Measurements from ENCODE around the gene PSENEN.
"Not testable (repeated sequence)": the region's sequence is repeated elsewhere in the genome, so short reads cannot be mapped to it uniquely, and the experiment has no call there.

Gene PSENEN

DNA sequence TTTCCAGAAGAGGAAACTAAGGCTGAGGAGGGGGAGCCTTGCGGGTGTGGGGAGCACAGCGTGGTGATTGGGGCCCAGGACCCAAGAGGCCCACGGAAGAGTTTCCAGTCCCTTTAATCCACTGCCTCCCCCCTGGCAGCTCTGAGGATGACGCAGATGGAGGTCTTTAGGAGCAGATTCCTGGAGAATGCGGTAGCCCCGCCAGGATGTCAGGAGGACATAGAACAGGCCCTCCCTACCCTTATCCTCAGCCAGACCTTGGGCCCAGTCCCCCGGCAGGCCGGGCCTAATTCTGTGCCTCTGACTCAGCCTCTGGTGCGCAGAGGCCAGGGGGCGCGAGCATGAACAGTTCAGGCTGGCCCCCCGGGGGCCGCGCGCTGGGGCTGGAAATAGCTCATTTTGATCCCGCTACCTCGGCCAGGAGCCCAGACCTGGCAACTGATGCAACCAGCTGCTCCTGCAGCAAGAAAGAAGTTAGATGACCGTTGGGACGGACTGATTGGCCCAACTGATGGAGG lies 11.8 kb downstream of the PSENEN start:
- Histone ChIP-seq H3K9me3 (ENCODE audit: low read length) (no peaks in the 10 kb centered on the region), H3K9ac (ENCODE audit: low read length) (peak overlapping the region; percentile 95), H3K4me3 (ENCODE audit: low read depth in 1 of 2, low read length in 2 of 2) (peak overlapping the region; percentile 10 to 97), H3K27me3 (ENCODE audit: control insufficient read depth in 1 of 2, insufficient read depth in 2 of 2, low read length in 2 of 2) (no peaks in the 10 kb centered on the region), H3K36me3 (ENCODE audit: insufficient read depth, low read length) (peaks cover 34% of the 10 kb centered on the region), H3K27ac (ENCODE audit: low read depth, low read length) (peak overlapping the region; percentile 98), H3K4me1 (ENCODE audit: insufficient read depth, low read length) (peaks cover 34% of the 10 kb centered on the region)

DNA sequence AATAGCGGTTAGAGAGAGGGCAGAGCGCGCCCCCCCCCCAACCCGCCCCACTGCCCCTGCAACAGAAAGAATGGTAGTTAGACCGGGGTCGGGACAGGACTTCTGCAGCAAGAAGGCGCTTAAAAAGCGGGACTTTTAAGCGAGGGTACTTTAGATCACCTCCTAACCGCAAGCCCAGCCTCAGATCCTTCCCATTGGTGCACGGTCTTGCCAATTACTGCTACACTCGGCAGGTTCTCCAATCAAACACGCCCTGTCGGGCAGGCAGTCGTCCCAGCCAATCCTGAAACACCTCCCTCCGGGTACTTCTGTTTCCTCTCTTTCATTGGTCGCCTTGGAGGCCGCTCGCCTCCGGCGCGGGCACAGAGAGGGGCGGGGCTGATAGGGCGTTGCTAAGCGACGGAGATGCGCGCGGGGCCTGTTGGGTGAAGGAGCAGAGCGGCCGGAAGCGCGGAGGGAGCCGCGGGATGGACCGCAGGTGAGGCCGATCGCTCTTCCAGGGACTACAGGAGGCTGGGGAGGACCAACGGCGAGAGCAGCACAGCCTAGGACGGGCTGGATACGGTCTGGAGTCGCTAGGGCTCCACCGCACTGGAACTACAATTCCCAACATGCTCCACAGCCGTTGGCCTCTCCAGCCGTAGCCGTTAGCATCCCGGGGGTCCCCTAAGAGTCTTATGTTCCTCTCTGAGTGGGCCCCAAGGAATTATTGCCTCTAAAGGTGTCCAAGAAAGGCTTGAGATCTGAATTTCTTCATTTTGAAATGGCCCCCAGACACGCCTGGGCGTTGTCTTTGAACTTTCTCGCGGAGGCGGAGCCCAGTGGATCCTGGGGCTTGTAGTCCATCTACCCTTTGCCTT lies 12.5 kb downstream of the PSENEN start, which contains the start of gene PROSER3:
PROSER3 (plus strand) TSS at position 428 of the 860 bp plus-strand sequence; CDS start at position 468, 40 bp downstream.
- Histone ChIP-seq H3K9me3 (ENCODE audit: low read length) (no peaks in the 10 kb centered on the region), H3K9ac (ENCODE audit: low read length) (peak within 1 kb of the TSS; percentile 95), H3K27me3 (ENCODE audit: control insufficient read depth in 1 of 2, insufficient read depth in 2 of 2, low read length in 2 of 2) (no peaks in the 10 kb centered on the region), H3K4me3 (ENCODE audit: low read depth in 1 of 2, low read length in 2 of 2) (peak within 1 kb of the TSS; percentile 79 to 97), H3K4me1 (ENCODE audit: insufficient read depth, low read length) (peaks cover 34% of the 10 kb centered on the region), H3K27ac (ENCODE audit: low read depth, low read length) (peak within 1 kb of the TSS; percentile 98), H3K36me3 (ENCODE audit: insufficient read depth, low read length) (peaks cover 27% of the 10 kb centered on the region)

DNA sequence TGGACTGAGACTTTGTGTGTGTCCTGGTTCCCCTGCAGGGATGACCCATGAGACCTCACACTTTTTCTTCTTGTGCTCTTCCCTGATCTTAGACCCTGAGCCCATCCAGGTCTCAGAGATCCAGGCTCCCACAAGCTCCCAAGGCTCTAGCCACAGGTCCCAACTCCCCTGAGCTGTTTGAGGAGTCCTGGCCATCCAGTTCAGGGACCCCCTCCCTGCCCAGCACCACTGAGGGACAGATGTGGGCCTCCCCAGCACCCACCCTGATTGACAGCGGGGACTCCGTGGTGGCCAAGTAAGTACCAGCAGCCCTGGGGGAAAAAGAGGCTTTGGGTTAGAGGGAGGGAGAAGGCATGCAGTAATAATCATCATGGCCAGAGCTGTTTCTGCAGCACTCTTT lies 14.2 kb downstream of the PSENEN start:
- no peaks in the 10 kb centered on the region for H3K27me3 ChIP-seq (ENCODE audit: control insufficient read depth in 1 of 2, insufficient read depth in 2 of 2, low read length in 2 of 2)
- H3K4me3 ChIP-seq (ENCODE audit: low read depth in 1 of 2, low read length in 2 of 2), result no peak overlapping the region
- H3K36me3 ChIP-seq (ENCODE audit: insufficient read depth, low read length), result peaks cover 12% of the 10 kb centered on the region
- no peaks in the 10 kb centered on the region for H3K9me3 ChIP-seq (ENCODE audit: low read length)
- H3K27ac ChIP-seq (ENCODE audit: low read depth, low read length), result no peak overlapping the region
- H3K9ac ChIP-seq (ENCODE audit: low read length), result no peak overlapping the region
- H3K4me1 ChIP-seq (ENCODE audit: insufficient read depth, low read length), result peaks cover 21% of the 10 kb centered on the region

DNA sequence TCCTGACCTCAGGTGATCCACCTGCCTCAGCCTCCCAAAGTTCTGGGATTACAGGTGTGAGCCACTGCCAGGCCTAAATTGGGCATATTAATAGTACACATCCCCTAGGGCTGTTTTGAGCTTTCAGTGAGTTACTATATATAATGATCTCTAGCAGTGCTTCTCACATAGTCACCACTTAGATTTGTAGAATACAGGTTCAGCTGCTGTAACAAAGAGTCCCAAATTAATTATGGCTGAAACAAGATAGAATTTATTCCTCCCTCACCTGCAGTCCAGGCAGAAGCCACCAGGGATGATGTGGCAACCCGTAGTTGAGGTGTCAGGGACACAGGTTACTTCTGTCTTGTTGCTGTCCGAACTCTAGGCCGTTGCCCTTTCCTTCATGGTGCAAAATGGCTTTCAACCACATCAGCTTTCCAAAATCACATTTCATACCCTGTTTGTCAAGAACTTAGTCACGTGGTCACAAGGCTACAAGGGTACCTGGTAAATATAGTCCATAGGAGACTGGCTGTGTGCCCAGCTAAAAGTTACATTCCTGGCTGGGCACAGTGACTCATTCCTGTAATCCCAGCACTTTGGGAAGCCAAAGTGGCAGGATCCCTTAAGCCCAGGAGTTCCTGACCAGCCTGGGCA lies 15.4 kb downstream of the PSENEN start:
- Histone ChIP-seq H3K9me3 (ENCODE audit: low read length) (no peaks in the 10 kb centered on the region), H3K9ac (ENCODE audit: low read length) (no peak overlapping the region), H3K36me3 (ENCODE audit: insufficient read depth, low read length) (peaks cover 12% of the 10 kb centered on the region), H3K4me1 (ENCODE audit: insufficient read depth, low read length) (peaks cover 15% of the 10 kb centered on the region), H3K4me3 (ENCODE audit: low read depth in 1 of 2, low read length in 2 of 2) (no peak overlapping the region), H3K27ac (ENCODE audit: low read depth, low read length) (no peak overlapping the region), H3K27me3 (ENCODE audit: control insufficient read depth in 1 of 2, insufficient read depth in 2 of 2, low read length in 2 of 2) (no peaks in the 10 kb centered on the region)

DNA sequence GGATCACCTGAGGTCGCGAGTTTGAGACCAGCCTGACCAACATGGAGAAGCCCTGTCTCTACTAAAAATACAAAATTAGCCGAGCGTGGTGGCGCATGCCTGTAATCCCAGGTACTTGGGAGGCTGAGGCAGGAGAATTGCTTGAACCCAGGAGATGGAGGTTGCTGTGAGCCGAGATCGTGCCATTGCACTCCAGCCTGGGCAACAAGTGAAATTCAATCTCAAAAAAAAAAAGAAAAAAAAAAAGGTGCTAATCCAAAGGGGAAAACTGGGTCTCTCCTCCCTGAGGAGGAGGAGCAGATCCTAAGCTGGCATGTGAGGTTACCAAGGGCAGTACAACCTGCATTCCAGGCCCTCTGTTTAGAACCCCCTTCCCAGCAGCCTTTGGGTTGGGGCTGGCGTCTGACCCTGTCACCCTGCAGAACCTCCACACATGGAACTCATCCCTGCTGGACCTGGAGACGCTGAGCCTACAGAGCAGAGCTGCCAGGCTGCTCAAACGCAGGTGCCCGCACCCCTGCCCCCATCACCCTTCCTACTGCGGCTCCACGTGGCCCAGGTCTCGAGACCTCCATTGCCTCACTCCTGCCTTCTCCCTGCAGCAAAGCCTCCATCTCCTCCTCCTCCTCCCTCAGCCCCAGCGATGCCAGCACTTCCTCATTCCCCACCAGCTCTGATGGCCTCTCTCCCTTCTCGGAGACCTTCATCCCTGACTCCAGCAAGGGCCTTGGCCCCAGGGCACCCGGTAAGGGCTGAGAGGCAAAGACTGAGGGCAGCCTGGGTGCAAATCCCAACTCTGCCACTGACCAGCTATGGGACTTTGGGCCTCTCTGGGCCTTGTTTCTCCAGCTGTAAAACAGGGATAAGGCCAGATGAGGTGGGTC lies 19.2 kb downstream of the PSENEN start:
- Histone ChIP-seq H3K36me3 (ENCODE audit: insufficient read depth, low read length) (peaks cover 12% of the 10 kb centered on the region), H3K4me3 (ENCODE audit: low read depth in 1 of 2, low read length in 2 of 2) (no peak overlapping the region), H3K4me1 (ENCODE audit: insufficient read depth, low read length) (peaks cover 3% of the 10 kb centered on the region), H3K27ac (ENCODE audit: low read depth, low read length) (no peak overlapping the region), H3K27me3 (ENCODE audit: control insufficient read depth in 1 of 2, insufficient read depth in 2 of 2, low read length in 2 of 2) (no peaks in the 10 kb centered on the region), H3K9ac (ENCODE audit: low read length) (no peak overlapping the region), H3K9me3 (ENCODE audit: low read length) (no peaks in the 10 kb centered on the region)

DNA sequence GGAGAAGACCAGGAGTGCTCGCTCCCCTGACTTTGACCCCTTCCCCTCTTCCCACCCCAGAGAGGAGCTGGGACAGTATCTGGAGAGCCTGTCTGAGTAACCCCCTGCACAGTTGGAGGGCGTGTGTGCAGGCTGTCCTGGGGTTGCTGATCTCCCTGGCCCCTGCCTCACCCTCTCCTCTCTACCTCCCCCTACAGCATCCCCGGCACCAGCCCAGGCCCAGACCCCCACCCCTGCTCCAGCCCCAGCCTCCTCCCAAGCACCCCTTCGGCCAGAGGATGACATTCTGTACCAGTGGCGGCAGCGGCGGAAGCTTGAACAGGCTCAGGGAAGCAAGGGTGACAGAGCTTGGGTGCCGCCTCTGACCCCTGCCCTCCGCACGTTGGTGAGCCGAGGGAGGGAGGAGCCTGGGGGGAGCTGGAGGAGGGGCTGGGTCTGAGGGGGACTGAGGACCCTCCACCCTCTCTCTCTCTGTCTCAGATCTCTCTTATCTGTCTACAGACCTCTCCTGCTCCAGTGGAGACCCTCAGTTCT lies 21.2 kb downstream of the PSENEN start:
- H3K9me3 ChIP-seq (ENCODE audit: low read length), result no peaks in the 10 kb centered on the region
- peaks cover 7% of the 10 kb centered on the region for H3K36me3 ChIP-seq (ENCODE audit: insufficient read depth, low read length)
- no peaks in the 10 kb centered on the region for H3K27me3 ChIP-seq (ENCODE audit: control insufficient read depth in 1 of 2, insufficient read depth in 2 of 2, low read length in 2 of 2)
- H3K9ac ChIP-seq (ENCODE audit: low read length), result no peak overlapping the region
- H3K27ac ChIP-seq (ENCODE audit: low read depth, low read length), result no peak overlapping the region
- H3K4me3 ChIP-seq (ENCODE audit: low read depth in 1 of 2, low read length in 2 of 2), result no peak overlapping the region
- H3K4me1 ChIP-seq (ENCODE audit: insufficient read depth, low read length), result no peaks in the 10 kb centered on the region

DNA sequence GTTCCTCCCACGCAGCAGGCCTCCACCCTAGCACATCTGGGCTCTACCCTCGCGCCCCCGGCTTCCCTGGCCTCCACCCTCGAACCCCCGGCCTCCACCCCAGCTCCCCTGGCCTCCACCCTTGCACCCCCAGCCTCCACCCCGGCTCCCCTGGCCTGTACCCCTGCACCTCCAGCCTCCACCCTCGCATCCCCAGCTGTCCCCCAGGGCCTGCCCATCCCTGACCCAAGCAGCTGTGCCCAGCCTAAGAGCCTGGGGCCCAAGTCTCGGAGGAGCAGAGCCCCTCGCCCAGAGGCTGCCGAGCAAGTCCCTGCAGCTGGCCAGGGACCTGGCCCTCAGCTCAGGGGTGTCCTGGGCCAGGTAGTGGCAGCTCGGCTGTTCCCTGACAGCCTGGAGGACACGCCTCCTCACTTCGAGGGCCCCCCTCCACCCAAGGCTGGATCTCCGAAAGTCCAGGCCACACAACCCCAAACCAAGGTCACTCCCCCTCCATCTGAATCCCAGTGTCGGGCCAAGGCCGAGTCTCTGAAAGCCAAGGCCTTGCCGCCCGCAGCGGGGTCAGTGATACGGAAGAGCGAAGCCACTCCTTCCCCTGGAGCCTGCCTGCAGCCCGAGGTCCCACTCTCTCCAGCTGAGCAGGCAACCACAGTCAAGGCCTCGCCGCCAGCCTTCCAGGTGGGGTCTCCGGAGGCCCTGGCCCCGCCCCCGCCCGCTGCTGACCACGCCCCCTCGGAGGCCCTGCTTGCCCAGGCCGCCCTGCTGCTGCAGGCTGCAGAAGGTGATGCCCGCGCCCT lies 22.0 kb downstream of the PSENEN start:
- no peaks in the 10 kb centered on the region for H3K4me1 ChIP-seq (ENCODE audit: insufficient read depth, low read length)
- no peak overlapping the region for H3K9ac ChIP-seq (ENCODE audit: low read length)
- no peaks in the 10 kb centered on the region for H3K27me3 ChIP-seq (ENCODE audit: control insufficient read depth in 1 of 2, insufficient read depth in 2 of 2, low read length in 2 of 2)
- no peaks in the 10 kb centered on the region for H3K9me3 ChIP-seq (ENCODE audit: low read length)
- H3K36me3 ChIP-seq (ENCODE audit: insufficient read depth, low read length), result no peaks in the 10 kb centered on the region
- H3K27ac ChIP-seq (ENCODE audit: low read depth, low read length), result no peak overlapping the region
- no peak overlapping the region for H3K4me3 ChIP-seq (ENCODE audit: low read depth in 1 of 2, low read length in 2 of 2)

DNA sequence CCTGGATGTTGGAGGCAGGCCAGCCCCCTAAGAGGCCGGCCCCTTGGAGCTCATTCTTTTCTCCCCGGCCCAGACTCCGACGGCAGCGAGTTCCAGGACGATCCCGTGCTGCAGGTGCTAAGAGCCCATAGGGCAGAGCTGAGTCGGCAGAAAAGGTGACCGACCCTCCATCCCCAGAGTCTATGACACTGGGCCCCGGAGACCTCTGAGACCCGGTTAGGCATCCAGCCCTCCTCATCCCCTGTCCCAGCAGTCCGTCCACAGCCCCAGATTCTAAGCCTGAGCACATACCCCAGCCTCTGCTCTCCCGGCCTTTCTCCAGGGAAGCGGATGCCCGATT lies 22.6 kb downstream of the PSENEN start:
- Histone ChIP-seq H3K9me3 (ENCODE audit: low read length) (no peaks in the 10 kb centered on the region), H3K27ac (ENCODE audit: low read depth, low read length) (no peak overlapping the region), H3K36me3 (ENCODE audit: insufficient read depth, low read length) (no peaks in the 10 kb centered on the region), H3K27me3 (ENCODE audit: control insufficient read depth in 1 of 2, insufficient read depth in 2 of 2, low read length in 2 of 2) (no peaks in the 10 kb centered on the region), H3K4me1 (ENCODE audit: insufficient read depth, low read length) (no peaks in the 10 kb centered on the region), H3K4me3 (ENCODE audit: low read depth in 1 of 2, low read length in 2 of 2) (no peak overlapping the region), H3K9ac (ENCODE audit: low read length) (no peak overlapping the region)

DNA sequence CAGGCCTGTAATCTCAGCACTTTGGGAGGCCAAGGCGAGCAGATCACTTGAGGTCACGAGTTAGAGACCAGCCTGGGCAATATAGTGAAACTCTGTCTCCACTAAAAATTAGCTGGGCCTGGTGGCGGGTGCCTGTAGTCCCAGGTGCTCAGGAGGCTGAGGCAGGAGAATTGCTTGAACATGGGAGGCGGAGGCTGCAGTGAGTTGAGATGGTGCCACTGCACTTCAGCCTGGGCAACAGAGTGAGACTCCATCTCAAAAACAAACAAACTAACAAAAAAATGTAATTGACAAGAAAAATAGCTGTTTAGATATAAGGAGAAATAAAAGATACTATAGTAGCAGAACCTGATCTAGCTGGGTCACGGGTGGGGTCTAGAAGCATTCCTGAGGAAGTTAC lies 26.9 kb downstream of the PSENEN start:
- H3K4me1 ChIP-seq (ENCODE audit: insufficient read depth, low read length), result peaks cover 18% of the 10 kb centered on the region
- not testable (repeated sequence) for H3K9ac ChIP-seq (ENCODE audit: low read length); H3K9me3 ChIP-seq (ENCODE audit: low read length); H3K4me3 ChIP-seq (ENCODE audit: low read depth in 1 of 2, low read length in 2 of 2); H3K27ac ChIP-seq (ENCODE audit: low read depth, low read length); H3K36me3 ChIP-seq (ENCODE audit: insufficient read depth, low read length); H3K27me3 ChIP-seq (ENCODE audit: control insufficient read depth in 1 of 2, insufficient read depth in 2 of 2, low read length in 2 of 2)

DNA sequence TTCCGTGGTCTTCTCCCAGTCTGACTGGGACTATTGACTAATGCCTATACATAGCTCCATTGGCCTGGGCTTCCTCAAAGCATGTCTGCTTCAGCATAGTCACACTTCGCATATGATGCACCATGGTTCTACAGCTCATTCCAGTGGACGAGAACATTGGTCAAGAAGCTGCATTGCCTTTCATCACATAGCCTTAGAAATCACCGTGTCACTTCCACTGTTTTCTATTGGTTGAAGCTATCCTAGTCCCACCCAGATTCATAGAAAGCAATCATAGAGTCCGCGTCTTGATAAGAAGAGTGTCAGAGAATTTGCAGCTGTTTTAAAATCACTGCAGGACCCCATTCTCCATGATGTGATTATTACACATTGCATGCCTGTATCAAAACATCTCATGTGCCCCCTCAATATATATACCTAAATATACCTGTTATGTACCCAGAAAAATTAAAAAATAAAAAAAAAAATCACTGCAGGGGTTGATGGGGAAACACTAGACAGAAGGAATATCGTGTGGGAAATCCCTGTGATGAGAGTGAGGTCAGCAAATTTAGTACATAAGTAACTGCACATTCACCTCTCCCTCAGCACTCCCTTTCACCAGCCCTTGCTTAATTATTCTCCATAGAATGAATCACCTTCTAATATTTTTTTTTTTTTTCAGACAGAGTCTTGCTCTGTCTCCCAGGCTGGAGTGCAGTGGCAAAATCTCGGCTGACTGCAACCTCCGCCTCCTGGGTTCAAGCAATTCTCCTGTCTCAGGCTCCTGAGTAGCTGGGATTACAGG lies 27.8 kb downstream of the PSENEN start:
- H3K27me3 ChIP-seq (ENCODE audit: control insufficient read depth in 1 of 2, insufficient read depth in 2 of 2, low read length in 2 of 2), result no peaks in the 10 kb centered on the region
- H3K4me1 ChIP-seq (ENCODE audit: insufficient read depth, low read length), result peaks cover 18% of the 10 kb centered on the region
- H3K4me3 ChIP-seq (ENCODE audit: low read depth in 1 of 2, low read length in 2 of 2), result no peak overlapping the region
- H3K36me3 ChIP-seq (ENCODE audit: insufficient read depth, low read length), result no peaks in the 10 kb centered on the region
- H3K9ac ChIP-seq (ENCODE audit: low read length), result no peak overlapping the region
- no peaks in the 10 kb centered on the region for H3K9me3 ChIP-seq (ENCODE audit: low read length)
- H3K27ac ChIP-seq (ENCODE audit: low read depth, low read length), result no peak overlapping the region

Measured in muscle layer of colon (tissue), 2 donors.